ENCODE results near the gene ADGB.

The ADGB gene

GRCh38 chr6:146768722-146769121, 169.9 kb downstream of the ADGB start:
- no peaks in the 10 kb centered on the region for H3K9me3 ChIP-seq (replicated peaks; ENCODE audit: insufficient read depth, low read length)
- H3K9me2 ChIP-seq (replicated peaks; ENCODE audit: insufficient read depth, low read length), result no peaks in the 10 kb centered on the region
- H3K9ac ChIP-seq (ENCODE audit: low read length), result no peak overlapping the region
- H2AFZ ChIP-seq (ENCODE audit: low read length), result no peak overlapping the region
- no peak overlapping the region for H3K4me3 ChIP-seq (ENCODE audit: low read length)
- H3K27me3 ChIP-seq (replicated peaks; ENCODE audit: insufficient read depth, low read length), result no peaks in the 10 kb centered on the region
- DNase-seq, result no peak
- TF ChIP-seq EZH2phosphoT487 (IDR thresholded peaks at IDR 0.05; ENCODE audit: low read length), result no peak
- no peak for TF ChIP-seq EZH2 (optimal IDR thresholded peaks at IDR 0.05; ENCODE audit: low read depth, low read length)
- no peak for TF ChIP-seq CTCF (IDR thresholded peaks at IDR 0.05; ENCODE audit: low read length)
- H3K79me2 ChIP-seq (ENCODE audit: low read length), result no peaks in the 10 kb centered on the region
- H3K4me2 ChIP-seq (ENCODE audit: low read depth, low read length), result no peak overlapping the region
- no peaks in the 10 kb centered on the region for H4K20me1 ChIP-seq (ENCODE audit: insufficient read depth, low read length)
- H3K4me1 ChIP-seq (ENCODE audit: low read length), result no peaks in the 10 kb centered on the region
- no peaks in the 10 kb centered on the region for H3F3A ChIP-seq (ENCODE audit: insufficient read depth, low read length)
- H3K36me3 ChIP-seq (replicated peaks; ENCODE audit: insufficient read depth, low read length), result no peaks in the 10 kb centered on the region
- H3K27ac ChIP-seq (ENCODE audit: low read length), result no peak overlapping the region

GRCh38 chr6:146770275-146770964, 171.6 kb downstream of the ADGB start:
- Histone ChIP-seq H2AFZ (ENCODE audit: low read length) (no peak overlapping the region), H4K20me1 (ENCODE audit: insufficient read depth, low read length) (no peaks in the 10 kb centered on the region), H3K4me2 (ENCODE audit: low read depth, low read length) (no peak overlapping the region), H3K9me2 (replicated peaks; ENCODE audit: insufficient read depth, low read length) (no peaks in the 10 kb centered on the region), H3K27me3 (replicated peaks; ENCODE audit: insufficient read depth, low read length) (no peaks in the 10 kb centered on the region), H3K9ac (ENCODE audit: low read length) (no peak overlapping the region), H3K36me3 (replicated peaks; ENCODE audit: insufficient read depth, low read length) (no peaks in the 10 kb centered on the region), H3K27ac (ENCODE audit: low read length) (no peak overlapping the region), H3K9me3 (replicated peaks; ENCODE audit: insufficient read depth, low read length) (no peaks in the 10 kb centered on the region), H3K4me3 (ENCODE audit: low read length) (no peak overlapping the region), H3F3A (ENCODE audit: insufficient read depth, low read length) (no peaks in the 10 kb centered on the region), H3K79me2 (ENCODE audit: low read length) (no peaks in the 10 kb centered on the region), H3K4me1 (ENCODE audit: low read length) (no peaks in the 10 kb centered on the region)
- TF ChIP-seq CTCF (IDR thresholded peaks at IDR 0.05; ENCODE audit: low read length) (no peak), EZH2 (optimal IDR thresholded peaks at IDR 0.05; ENCODE audit: low read depth, low read length) (no peak), EZH2phosphoT487 (IDR thresholded peaks at IDR 0.05; ENCODE audit: low read length) (no peak)
- no peak for DNase-seq

- H2AFZ ChIP-seq (ENCODE audit: low read length), result no peak overlapping the region
These were observed 172.4 kb downstream of the ADGB start for GRCh38 chr6:146770965-146771735.

More at GRCh38 chr6:146770965-146771735, 172.4 kb downstream of the ADGB start:
- no peaks in the 10 kb centered on the region for H3K27me3 ChIP-seq (replicated peaks; ENCODE audit: insufficient read depth, low read length)
- H4K20me1 ChIP-seq (ENCODE audit: insufficient read depth, low read length), result no peaks in the 10 kb centered on the region
- no peak overlapping the region for H3K27ac ChIP-seq (ENCODE audit: low read length)
- H3F3A ChIP-seq (ENCODE audit: insufficient read depth, low read length), result no peaks in the 10 kb centered on the region
- no peak overlapping the region for H3K9ac ChIP-seq (ENCODE audit: low read length)
- H3K79me2 ChIP-seq (ENCODE audit: low read length), result no peaks in the 10 kb centered on the region
- no peak for DNase-seq
- H3K9me3 ChIP-seq (replicated peaks; ENCODE audit: insufficient read depth, low read length), result no peaks in the 10 kb centered on the region
- no peaks in the 10 kb centered on the region for H3K4me1 ChIP-seq (ENCODE audit: low read length)
- H3K9me2 ChIP-seq (replicated peaks; ENCODE audit: insufficient read depth, low read length), result no peaks in the 10 kb centered on the region
- no peaks in the 10 kb centered on the region for H3K36me3 ChIP-seq (replicated peaks; ENCODE audit: insufficient read depth, low read length)
- no peak overlapping the region for H3K4me2 ChIP-seq (ENCODE audit: low read depth, low read length)
- TF ChIP-seq CTCF (IDR thresholded peaks at IDR 0.05; ENCODE audit: low read length), result no peak
- no peak for TF ChIP-seq EZH2 (optimal IDR thresholded peaks at IDR 0.05; ENCODE audit: low read depth, low read length)
- no peak for TF ChIP-seq EZH2phosphoT487 (IDR thresholded peaks at IDR 0.05; ENCODE audit: low read length)
- H3K4me3 ChIP-seq (ENCODE audit: low read length), result no peak overlapping the region

All from MM.1S (cell line).